HCEC 1CT (cell line): ENCODE measurements around the gene ANKS1B.
"Not testable (repeated sequence)": the region's sequence is repeated elsewhere in the genome, so short reads cannot be mapped to it uniquely, and the experiment has no call there.

ENCODE experiments used
- DNase-seq: peaks from one replicate; pipeline ENCODE4 v3.0.0-alpha.2; 2017

Gene ANKS1B

DNA sequence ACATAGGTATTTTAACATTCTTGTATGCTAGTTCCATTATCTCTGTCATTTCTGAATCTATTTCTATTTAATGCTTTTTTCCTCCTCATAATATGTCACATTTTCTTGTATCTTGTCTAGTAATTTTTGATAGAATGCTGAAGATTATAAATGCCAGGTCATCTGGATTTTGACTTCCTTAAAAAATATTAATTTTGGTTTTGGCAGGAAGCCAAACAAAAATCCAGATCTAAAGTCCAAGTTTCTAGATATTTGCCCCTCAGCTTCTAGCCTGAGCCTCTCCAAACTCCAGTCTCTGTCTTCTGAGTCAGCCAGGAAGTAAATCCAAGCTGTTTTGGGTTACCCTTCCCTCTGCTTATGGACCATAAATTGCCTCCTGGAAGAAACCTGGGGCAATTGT is 1004.2 kb downstream of the ANKS1B start:
- no peak for DNase-seq

DNA sequence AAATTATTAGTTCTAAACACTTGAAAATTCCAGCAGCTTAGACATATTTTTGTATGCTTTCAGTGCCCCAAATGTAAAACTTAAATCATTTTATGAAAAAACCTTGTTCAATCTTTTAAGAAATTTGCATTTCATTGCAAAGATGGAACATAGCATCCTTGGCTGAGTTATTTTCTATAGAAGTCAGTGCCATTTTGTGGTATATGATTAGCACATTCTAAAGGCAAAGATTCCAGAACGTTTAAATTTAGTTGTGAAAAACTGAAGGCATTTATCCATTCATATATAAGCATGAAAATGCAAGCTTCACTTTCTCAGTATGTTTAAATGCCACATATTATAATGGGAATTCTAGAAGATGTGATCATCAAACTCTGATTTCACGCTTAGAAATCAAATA is 1007.5 kb downstream of the ANKS1B start:
- no peak for DNase-seq

DNA sequence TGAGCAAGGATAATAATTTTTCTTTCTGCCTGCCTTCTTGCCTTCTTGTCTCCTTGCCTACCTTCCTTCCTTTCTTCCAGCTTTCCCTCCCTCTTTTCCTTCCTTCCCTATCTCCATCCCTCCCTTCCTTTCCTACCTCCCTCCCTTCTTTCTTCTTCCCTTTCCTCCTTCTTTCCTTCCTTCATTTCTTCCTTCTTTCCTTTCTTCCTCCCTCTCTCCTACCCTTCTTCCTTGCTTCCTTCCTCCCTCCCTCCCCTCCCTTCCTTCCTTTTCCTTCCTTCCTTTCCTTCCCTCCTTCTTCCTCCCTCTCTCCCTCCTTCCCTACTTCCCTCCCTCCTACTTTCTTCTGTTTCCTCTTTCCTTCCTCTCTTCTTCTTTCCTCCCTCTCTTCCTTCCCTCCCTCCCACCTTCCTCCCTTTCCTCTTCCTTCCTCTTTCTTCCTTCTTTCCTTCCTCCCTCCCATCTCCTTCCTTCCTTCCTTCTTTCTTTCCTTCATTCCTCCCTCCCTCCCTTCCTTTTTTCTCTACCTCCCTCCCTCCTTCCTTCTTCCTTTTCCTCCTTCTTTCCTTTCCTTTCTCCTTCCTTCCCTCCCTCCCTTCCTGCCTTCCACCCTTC is 1009.9 kb downstream of the ANKS1B start:
- DNase-seq: no peak

DNA sequence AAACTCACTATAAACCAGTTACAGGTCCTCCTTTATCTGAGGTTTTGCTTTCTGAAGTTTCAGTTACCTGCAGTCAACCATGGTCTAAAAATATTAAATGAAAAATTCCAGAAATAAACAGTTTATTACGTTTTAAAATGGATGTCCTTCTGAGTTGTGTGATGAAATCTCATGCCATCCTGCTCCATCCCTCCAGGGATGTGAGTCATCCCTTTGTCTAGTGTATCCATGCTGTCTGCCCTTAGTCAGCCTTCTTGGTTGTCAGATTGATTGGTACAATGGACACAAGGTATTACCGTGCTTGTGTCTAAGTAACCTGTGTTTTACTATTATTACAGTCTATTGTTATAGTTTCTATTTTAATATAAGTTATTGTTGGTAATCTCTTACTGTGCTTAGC is 1011.3 kb downstream of the ANKS1B start:
- no peak for DNase-seq

GRCh38 chr12:98970950-98971349 is 1013.8 kb downstream of the ANKS1B start:
- DNase-seq: no peak

GRCh38 chr12:98970210-98970609 is 1014.5 kb downstream of the ANKS1B start:
- no peak for DNase-seq

- DNase-seq: no peak
Measured at GRCh38 chr12:98968896-98969295, 1015.8 kb downstream of the ANKS1B start.

DNA sequence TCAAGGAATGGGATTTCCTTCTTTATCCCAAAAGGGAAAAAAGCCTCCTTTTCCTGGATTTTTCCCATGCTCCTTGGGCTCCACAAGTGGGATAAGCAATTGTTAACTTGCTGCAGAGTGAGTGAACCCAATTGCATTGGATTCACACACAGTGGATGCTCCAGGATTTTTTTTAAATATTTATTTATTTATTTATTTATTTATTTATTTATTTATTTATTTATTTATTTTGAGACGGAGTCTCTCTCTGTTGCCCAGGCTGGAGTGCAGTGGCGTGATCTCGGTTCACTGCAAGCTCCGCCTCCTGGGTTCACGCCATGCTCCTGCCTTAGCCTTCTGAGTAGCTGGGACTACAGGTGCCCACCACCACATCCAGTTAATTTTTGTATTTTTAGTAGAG is 1027.6 kb downstream of the ANKS1B start:
- DNase-seq: not testable (repeated sequence)

GRCh38 chr12:98955284-98955683 is 1029.5 kb downstream of the ANKS1B start:
- DNase-seq: no peak

DNA sequence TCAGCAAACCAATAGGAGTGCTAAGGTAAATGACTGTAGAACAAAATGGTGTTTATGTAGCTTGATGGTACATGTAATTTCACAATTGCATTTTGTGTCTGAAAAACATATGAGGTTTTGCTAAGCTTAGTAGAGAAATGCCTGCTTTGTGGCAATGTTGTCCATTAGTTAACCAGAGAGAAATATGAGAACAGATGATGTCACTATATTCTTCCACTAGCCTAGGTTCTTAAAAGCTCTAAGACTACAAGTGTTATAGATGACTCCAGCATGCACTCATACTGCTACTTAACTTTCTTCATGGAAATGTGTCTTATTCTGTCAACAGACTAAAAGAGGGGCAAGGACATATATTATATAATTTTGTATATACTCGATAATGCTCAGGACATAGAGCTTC is 1030.2 kb downstream of the ANKS1B start:
- DNase-seq: no peak

- no peak for DNase-seq
Measured at GRCh38 chr12:98951406-98951805, 1033.3 kb downstream of the ANKS1B start.

DNA sequence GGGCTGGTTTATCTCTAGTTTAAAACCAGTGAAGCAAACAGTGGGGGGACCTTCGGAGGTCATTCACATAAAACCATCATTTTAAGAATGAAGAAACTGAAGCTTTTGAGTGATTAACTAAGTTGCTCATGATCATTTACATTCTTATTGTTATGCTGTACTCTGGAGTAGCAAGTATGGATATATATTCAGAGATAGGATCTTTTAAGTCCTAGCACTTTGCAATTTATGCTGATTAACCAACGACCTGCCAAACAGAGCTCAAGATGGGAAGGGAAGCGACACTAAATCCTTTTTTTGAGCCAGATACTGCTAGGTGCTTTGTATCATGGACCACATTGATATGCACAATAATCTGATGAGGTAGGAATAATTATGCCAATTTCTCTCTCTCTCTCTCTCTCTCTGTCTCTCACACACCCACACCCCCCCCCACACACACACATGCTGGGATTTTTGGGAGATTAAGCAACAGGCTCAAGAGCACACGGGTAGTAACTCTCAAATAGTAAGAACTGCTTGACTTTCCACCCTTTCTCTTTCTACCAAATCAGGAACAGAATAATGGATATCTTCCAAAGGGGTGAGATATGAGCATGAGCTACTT is 1036.3 kb downstream of the ANKS1B start:
- DNase-seq: no peak

DNA sequence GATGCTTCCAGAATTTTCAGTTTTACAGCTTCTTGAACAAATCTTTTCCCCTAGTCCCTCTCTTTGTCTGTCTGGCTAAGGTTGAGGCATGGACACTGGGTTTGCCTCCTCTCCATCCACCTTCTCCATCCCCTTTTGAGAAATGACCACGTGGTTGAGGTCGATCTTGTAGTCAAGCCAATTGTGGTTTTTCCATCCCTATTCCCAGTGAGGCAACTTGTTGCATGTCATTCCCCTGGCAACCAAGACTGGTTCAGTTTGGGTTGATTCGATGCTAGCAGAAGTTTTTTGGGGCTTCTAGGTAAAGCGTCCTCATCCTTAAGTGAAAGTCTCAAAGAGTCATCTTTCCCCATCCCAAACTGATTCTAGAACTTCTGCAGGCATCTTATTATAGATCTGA is 1038.9 kb downstream of the ANKS1B start:
- DNase-seq: no peak

DNA sequence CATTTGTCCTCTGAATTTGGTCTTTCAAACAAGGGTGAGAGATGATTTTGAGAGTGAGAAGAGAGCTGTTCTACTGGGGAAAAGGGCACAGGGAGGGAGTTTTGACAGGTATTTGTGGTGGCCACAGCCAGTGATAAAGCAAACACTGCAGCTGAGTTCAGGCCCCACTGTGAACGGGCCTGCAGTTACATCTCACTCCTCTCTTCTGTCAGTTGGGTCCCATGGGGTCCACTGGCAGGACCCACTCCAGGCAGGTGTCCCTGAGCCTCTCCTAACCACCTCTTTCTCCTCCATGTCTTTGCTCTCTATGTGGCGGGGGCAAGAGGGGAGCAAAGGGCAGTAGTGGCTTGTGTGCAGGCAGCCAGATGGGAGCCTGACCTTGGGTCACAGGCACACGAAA is 1044.8 kb downstream of the ANKS1B start:
- DNase-seq: no peak

- DNase-seq: no peak
Measured at GRCh38 chr12:98939350-98939749, 1045.4 kb downstream of the ANKS1B start.

DNA sequence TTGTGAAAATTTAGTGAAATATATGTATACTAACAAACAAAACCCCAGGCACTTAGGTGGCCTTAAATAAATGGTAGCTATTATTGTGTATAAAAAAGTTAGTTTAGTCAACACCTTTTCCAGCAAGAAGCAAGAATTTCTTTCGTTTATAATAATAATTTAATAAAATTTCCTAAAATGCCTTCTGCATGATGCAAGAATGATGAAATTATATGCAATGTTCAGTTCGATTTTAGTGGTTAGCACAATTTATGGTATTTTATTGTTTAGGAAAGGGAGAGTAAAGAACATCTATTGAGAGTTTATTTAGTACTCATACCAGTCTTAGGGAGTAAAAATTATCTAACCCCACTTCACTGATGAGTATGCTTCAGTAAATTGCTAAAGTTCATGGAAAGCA is 1048.9 kb downstream of the ANKS1B start:
- no peak for DNase-seq

DNA sequence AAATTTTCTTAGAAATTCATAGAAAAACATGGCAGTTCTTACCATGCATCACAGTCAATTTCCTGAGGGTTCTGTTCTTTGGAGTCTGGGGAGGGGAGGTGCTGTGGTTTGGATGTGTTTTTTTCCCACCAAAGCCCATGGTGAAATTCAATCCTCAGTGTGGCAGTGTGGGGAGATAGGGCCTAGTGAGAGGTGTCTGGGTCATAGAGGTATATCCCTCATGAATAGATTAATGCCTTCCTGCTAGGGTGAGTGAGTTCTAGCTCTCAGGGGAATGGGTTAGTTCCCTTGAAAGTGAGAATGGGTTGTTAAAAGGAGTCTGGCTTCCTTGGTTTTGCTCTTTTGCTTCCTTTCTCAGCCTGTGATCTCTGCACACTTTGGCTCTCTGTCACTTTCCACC is 1061.9 kb downstream of the ANKS1B start:
- DNase-seq: no peak

DNA sequence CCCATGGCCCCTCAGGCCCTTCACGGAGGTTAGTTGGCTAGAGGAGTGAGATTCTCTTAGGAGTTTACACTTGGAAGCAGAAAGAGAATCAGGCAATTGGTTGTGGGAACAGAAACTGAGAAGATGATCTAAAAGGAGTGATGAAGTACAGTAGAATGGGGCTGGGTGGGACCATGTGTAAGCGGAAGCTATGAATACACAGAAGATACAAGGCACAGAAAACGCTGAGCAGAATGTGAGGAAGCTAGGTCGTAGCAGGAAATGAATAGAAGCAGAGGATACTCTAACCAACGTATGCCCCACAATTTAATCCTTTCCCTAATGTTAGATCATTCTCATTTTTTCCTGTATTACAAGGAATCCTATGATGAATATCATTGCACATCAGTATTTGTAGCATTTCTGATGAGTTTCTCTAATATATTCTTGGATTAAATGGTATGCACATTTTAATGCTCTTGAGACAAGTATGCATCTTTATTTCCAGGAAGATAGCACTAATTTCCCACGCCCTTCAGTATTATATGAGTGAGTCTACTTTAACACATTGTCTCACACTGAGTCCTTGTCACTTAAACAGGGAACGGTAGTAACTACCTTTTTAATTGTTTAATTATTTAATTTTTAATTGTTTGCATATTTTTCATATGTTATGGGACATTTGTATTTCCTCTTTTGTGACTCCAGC is 1066.4 kb downstream of the ANKS1B start:
- no peak for DNase-seq

- no peak for DNase-seq
Measured at GRCh38 chr12:98916106-98916505, 1068.6 kb downstream of the ANKS1B start.

DNA sequence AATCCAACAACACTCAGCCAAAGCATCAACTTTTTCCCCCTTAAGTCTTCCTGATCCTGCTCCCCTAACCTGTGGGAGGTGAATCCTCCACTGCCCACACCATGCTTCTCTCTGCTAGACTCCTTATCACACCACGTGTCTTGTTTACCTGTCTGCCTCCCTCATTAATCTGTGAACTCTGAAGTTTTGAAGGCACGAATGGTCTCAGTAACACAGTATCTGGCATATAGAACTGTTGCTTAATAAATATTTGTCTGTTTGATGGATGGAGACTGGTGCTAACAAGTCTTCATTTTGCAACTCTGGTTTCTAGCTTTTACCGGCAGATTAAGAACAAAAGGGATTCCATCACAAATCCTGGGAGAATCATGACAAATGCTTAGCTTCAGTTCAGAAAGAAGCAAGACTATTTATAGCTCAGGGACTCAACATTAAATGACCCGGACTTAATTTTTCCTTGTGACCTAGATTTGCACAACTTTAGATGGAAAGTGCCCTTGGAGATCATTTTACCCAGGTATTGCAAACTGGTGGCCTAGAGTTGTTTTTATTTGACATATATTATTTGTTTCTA is 1072.2 kb downstream of the ANKS1B start:
- DNase-seq: no peak

- no peak for DNase-seq
Measured at GRCh38 chr12:98911396-98911795, 1073.3 kb downstream of the ANKS1B start.

GRCh38 chr12:98909746-98910145 is 1075.0 kb downstream of the ANKS1B start:
- no peak for DNase-seq

GRCh38 chr12:98908866-98909265 is 1075.9 kb downstream of the ANKS1B start:
- DNase-seq: no peak

DNA sequence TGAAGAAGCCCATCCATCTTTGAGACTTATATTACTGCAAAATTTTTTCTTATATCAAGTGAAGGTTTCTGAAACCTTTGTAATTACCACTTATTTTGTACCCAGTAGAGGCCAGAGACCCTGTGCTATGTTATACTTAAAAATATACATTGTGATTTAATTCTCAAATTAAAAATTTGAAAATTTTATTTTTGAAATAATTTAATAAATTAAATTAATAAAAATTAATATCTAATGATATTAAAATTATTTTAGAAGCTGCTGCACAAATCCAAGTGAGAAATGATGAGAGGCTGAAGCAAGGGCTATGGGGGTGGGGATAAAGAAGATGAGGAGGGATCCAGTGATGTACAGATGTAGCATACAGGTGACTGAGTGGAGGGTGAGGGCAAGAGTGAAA is 1080.9 kb downstream of the ANKS1B start:
- DNase-seq: no peak
